HL-60 (cell line): ENCODE results near the gene NUDT3.

ENCODE experiments used
- DNase-seq, 2 experiments: peaks; one replicate each; pipeline ENCODE4 v3.0.0-alpha.2; 2010 to 2020; ENCODE audit warnings: low read depth in 1 of 2, low spot score in 1 of 2
- H3K27ac ChIP-seq: fragments of 250-450 bp; sonication (Bioruptor Pico); replicated peaks from 2 replicates; pipeline ENCODE4 v1.5.1; 2020; ENCODE audit warnings: mild to moderate bottlenecking, moderate library complexity
- H3K27me3 ChIP-seq: fragments of 250-450 bp; sonication (Bioruptor Pico); 2 replicates; pipeline ENCODE4 v1.5.1; 2021; ENCODE audit warnings: mild to moderate bottlenecking, moderate library complexity; ENCODE audit not compliant: insufficient read depth, poor library complexity, severe bottlenecking
- H3K4me3 ChIP-seq: replicated peaks from 2 replicates; pipeline ENCODE4 v1.5.1; 2011; ENCODE audit warnings: mild to moderate bottlenecking, control low read depth, low read length; ENCODE audit not compliant: insufficient read depth
- CTCF ChIP-seq: IDR thresholded peaks from one replicate; pipeline ENCODE4 v1.5.1; 2011; ENCODE audit warnings: low read length, control low read depth, inconsistent platforms; ENCODE audit not compliant: insufficient read depth
- GABPA ChIP-seq: IDR thresholded peaks from 2 replicates; pipeline ENCODE4 v1.6.1; 2012; ENCODE audit warnings: low read depth
- POLR2AphosphoS5 ChIP-seq: IDR thresholded peaks from 2 replicates; pipeline ENCODE4 v1.6.1; 2012; ENCODE audit warnings: low read depth
- REST ChIP-seq: IDR thresholded peaks from 2 replicates; pipeline ENCODE4 v1.6.1; 2012; ENCODE audit warnings: low read depth; ENCODE audit not compliant: insufficient replicate concordance
- SPI1 ChIP-seq: IDR thresholded peaks from 2 replicates; pipeline ENCODE4 v1.6.1; 2012; ENCODE audit warnings: low read depth, mild to moderate bottlenecking, borderline replicate concordance

NUDT3 gene

GRCh38 chr6:34298941-34299340 lies 93.5 kb downstream of the NUDT3 start:
- H3K27me3 ChIP-seq: no peaks in the 10 kb centered on the region
- H3K27ac ChIP-seq: no peak overlapping the region
- TF ChIP-seq CTCF (no peak), SPI1 (no peak), GABPA (no peak), POLR2AphosphoS5 (no peak), REST (no peak)
- H3K4me3 ChIP-seq: no peak overlapping the region
- DNase-seq: no peak

GRCh38 chr6:34295721-34296120 lies 96.7 kb downstream of the NUDT3 start:
- H3K27ac ChIP-seq: no peak overlapping the region
- H3K4me3 ChIP-seq: no peak overlapping the region
- no peaks in the 10 kb centered on the region for H3K27me3 ChIP-seq
- TF ChIP-seq SPI1 (no peak), CTCF (no peak), REST (no peak), GABPA (no peak), POLR2AphosphoS5 (no peak)
- DNase-seq: no peak

- no peak overlapping the region for H3K27ac ChIP-seq
- DNase-seq: no peak
- TF ChIP-seq SPI1 (no peak), POLR2AphosphoS5 (no peak), GABPA (no peak), CTCF (no peak), REST (no peak)
Measured at GRCh38 chr6:34292954-34293353, 99.5 kb downstream of the NUDT3 start.

More at GRCh38 chr6:34292954-34293353, 99.5 kb downstream of the NUDT3 start:
- Histone ChIP-seq H3K27me3 (no peaks in the 10 kb centered on the region), H3K4me3 (no peak overlapping the region)
